NOMO-1 treated with dmso at 0.1 percent for 144 hours (cell line): Measurements from ENCODE around the gene TIMM23B.
A peak's percentile ranks its signal among the peaks of the same experiment; 100 is the strongest.
"Not testable (repeated sequence)": the region's sequence is repeated elsewhere in the genome, so short reads cannot be mapped to it uniquely, and the experiment has no call there.

Source experiments
- DNase-seq: peaks from one replicate; lab custom pipeline; 2025; ENCODE audit not compliant: unreplicated experiment; lab: John Stamatoyannopoulos, UW

TIMM23B gene, protein sequence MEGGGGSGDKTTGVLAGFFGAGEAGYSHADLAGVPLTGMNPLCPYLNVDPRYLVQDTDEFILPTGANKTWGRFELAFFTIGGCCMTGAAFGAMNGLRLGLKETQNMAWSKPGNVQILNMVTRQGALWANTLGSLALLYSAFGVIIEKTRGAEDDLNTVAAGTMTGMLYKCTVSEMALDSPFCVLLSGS

DNA sequence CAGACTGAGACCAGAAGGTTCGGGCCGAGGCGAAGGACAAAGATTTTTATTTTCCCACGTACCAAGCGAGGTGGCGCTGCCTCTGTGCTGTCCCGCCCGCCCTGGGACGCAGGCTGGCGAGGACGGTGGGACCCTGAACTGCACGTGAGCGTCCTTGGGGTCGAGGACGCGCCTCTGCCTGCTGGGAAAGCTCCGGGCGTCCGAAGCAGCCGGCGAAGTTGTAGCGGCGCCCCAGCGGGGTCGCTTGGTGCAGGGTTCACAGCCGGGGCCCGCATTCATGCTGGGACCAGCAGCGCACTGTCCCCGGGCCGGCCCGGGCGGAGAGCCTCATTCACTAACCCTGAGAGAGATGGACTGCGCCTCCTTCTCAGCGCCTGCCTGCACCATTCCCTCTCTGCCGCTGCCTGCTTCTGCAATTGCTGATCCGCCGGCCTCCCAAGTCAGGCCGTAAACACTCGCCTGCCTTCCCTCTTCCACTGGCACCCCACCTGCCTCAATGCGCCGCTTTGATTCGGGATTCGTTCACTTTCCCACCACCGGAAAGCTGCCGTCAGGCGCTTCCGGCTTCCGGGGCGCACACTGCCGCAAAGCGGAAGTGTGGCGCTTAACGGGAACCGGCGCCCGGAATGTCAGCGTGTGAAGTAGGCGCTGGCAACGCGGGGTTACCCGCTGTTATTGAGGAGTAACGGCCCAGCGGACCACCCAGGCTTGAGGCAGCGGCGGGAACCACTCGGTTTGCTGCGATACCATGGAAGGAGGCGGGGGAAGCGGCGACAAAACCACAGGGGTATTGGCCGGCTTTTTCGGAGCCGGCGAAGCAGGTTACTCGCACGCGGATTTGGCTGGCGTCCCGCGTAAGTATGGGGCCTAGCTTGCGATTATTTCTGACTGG lies at the start of gene TIMM23B, which contains the start of gene PARG:
Gene TIMM23B, plus strand, starts transcription at position 607 of the 892 bp plus-strand sequence. Its CDS starts 142 bp downstream, at position 749.
Gene PARG, minus strand, starts transcription at position 581 of the 892 bp plus-strand sequence. Its CDS starts 302 bp downstream, at position 279.
- DNase-seq, result peak; percentile 64

DNA sequence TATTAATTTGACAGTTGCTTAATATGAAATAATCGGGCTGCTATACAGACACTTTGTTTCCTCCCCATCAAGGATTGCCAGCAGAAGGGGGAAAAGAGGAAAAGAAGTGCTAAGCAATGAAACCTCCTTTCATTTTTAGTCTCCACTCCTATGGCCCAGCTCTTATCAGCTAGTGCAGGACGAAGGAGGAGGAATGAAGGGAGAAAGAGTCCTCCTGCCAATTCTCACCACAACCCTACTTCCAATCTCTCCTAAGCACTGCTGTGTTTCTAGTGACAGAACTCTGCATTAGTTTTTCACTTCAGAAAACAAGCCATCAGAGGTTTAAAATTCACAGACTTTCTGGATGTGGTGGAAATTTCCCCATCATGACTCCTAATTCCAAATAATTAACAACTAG lies 41.9 kb upstream of the TIMM23B start:
- not testable (repeated sequence) for DNase-seq

DNA sequence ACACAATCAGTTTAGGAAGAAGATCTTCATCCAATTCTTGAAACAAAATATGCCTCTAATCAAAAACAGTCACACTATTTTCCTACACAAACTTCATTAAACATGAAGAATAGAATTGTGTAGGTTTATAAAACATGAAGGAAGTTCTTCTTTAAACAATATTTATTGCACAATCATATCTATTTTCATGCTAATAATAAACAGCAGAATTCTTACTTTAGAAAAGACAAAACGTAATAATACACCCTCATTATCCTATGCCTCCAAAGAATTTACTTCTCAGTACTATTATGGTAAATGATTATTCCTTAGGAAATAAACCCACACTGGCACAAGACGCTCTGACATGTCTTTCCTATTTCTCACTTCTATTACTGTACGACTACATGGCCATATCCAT lies 41.4 kb upstream of the TIMM23B start:
- DNase-seq, result not testable (repeated sequence)

DNA sequence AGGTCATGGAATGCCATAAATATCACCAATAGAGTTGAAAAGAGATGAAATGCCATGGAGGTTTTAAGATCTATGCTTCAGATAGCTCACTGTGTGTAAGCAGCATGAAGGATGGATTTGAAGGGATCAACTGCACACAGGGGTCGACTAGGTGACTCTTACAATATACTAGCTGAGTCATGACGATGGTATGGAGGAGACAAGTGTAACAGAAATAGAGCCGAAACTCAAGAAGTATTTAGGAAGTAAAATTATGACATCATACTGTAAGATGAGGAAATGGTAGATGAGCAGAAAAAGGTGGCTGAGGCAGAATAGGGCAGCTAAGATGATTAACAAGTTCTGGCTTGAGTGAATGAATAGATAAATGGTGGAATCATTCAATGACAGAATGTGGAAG lies 38.0 kb upstream of the TIMM23B start:
- not testable (repeated sequence) for DNase-seq

DNA sequence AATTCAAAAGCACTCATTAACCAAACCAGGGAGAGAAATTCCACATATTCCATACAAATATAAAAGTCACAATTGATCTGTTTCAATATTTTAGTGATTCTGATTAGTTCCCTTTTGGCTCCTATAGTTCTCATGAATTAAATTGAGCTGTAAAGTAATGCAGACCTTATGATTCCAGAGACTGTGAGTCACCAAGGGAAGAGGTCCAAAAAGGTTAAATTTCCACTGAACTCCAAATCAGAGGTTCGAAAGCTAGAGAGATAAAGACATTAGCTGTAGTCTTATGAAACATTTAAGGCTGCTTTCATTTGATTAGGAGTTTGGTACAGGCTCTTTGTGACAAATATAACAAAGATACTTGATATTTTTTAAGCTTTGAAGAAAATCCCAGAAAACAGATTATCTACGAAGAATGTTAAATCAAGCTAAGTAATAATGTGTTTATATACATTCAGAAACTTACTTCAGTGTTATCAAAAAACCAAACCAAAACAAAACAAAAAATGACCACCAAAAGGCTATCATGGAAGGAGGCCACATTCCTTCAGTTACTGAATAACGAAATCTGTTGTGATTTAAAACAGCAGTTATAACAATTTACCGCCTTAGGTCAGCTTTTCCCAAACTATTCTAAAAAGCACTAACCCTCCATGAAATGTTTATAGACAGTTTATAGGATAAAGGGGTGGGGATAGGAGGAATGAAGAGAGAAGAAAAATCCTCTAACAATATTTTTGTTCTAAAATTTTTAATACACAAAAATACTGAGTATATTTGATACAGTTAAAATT lies 33.4 kb upstream of the TIMM23B start:
- DNase-seq, result not testable (repeated sequence)

DNA sequence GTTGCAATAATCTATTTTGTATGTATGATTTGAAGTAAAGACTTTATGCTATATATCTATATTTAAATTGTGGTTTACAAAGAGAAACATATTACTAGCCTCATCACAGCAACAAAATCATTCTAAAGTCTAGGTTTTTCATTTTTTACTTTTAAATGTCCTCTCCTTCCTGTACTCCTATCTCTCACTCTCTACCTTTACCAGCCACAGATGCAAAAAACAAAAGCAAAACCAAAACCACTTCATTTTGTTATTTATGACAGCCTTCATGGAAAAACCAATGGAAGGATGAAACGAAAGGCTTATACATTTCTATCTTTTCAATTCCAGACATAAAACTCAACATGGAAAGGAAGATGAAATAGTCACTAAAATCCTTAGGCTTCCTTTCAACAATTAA lies 31.6 kb upstream of the TIMM23B start:
- DNase-seq, result not testable (repeated sequence)

DNA sequence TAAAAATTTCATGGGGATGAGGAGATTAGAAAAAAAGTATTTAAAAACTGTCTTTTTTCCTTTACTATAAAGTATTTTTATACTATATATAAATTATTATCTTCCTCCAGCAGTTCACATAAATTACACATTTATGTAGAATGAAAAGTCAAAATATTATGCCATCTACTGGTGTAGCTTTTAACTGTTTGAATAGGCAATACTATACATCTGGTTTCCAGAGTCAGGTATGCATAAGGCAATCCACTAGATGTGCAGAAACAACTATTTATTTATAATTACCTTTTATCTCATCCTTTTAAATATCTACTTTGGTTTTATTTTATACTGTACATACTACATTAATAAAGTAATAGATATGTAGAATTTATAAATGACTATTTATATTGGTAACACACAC lies 25.4 kb upstream of the TIMM23B start:
- DNase-seq, result not testable (repeated sequence)

DNA sequence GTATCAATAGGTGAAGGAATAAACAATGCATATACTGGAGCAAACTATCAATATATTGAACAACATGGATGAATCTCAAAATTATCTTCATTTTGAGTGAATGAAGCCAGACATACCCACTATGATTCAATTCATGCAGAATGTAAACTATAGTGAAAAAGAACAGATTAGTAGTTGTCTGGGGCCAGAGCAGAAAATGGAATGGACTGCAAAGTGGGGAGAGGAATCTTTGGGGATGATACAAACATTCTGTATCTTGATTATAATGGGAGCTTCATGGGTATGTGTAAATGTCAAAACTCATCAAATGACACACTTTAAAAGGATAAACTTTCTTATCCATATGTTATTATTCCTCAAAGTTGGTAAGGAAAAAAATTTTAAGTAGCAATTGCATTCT lies 23.9 kb upstream of the TIMM23B start:
- DNase-seq, result not testable (repeated sequence)

DNA sequence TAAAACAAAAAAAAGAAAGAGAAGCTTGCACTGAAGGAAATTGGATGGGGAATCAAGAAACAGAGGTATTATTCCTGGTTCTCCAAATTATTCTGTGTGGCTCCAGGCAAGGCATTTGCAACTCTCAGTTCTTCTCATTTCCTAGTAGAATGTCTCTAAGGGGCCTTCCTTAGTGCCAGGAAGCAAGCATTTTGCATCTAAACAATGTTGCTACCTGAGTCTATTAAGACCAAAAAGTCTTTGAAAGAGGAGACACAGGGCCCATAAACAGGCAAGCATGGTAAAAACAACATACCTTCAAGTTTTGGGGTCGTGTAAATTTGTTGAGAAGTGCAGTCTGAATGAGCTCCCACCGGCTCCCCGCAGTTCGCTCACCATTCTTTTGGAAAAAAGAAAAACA lies 19.8 kb upstream of the TIMM23B start:
- not testable (repeated sequence) for DNase-seq

DNA sequence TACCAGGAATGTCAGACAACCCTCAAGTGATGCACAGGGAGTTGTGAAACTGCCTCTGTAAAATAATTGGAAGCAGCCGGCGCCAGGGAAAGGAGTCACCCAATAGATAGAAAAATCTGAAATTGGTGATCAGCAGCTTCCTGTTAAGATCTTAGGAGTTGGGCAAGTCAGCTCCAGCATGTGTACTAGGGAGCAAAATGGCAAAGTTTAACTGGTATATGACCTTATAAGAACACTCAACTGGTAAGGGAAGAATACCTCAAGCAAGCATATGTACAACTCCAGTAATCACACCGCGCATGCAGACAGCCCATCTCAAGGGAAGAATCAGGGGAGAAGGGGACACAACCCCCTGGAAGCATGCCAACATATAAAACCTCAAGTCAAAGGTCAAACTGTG lies 18.3 kb upstream of the TIMM23B start:
- not testable (repeated sequence) for DNase-seq

DNA sequence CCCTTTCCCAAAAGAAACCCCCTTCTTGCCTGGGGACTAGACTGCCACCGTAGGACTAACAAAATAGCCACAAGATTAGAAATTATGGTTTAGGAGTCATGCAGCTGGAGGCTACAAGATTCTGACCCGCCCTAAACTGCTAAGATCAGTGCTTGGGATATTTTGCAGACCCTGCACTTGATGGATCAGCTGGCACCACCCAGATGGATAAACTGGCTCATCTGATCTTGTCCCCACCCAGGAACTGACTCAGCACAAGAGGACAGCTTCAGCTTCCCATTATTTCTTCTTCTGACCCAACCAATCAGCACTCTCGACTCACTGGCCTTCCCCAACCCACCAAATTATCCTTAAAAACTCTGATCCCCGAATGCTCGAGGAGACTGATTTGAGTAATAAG lies 10.6 kb upstream of the TIMM23B start:
- not testable (repeated sequence) for DNase-seq

DNA sequence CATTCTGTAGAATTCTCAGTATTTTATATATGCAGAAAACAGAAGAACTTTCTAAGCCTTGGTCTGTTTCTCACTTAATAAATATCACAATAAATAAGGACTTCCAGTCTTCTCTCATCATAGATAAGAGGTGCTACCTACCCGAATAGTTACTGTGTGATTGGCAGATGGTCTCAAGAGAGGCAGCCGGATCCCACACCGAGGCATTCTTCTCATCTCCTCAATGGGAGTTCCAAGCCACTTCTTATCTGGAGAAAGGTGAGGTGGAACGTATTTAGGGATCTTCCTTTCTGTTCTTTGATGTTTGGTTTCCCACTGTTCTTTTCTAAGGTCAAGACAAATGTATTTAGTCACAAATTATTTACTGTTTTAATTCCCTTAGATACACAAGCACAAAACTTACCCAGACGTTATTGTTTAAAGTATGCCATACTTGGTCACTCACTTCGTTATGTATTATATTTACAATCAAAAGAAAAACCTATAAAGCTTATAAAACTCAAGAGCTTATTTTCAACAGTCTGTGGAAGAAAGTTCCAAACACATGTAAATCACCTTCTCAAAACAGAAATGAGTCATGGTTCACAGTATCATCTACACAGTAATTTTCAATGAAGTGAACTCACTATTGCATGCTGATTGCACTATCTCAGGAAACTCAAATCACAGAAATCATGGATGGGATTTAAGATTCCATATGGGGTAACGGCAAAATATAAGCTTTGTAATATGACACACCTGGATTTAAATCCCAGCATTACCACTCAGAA lies 9.7 kb upstream of the TIMM23B start:
- DNase-seq, result not testable (repeated sequence)

DNA sequence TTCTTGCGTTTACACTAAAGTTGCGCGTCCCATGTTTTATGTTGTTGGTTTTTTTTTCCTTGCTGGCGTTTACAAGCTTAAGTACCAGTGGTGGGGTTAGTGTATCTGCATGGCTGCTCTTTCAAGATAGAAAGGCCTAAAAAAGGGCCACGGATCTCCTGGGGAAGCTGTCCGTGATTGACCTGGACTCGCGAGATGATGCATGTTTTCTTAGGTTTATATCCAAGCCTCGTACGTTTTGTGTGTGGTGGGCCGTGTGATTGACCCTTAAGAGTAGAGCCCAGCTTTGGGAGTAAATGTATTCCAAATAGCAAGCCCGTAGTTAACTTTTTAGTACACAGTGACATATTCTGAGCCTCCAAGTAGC lies 469 bp downstream of the TIMM23B start:
- DNase-seq, result not testable (repeated sequence)

DNA sequence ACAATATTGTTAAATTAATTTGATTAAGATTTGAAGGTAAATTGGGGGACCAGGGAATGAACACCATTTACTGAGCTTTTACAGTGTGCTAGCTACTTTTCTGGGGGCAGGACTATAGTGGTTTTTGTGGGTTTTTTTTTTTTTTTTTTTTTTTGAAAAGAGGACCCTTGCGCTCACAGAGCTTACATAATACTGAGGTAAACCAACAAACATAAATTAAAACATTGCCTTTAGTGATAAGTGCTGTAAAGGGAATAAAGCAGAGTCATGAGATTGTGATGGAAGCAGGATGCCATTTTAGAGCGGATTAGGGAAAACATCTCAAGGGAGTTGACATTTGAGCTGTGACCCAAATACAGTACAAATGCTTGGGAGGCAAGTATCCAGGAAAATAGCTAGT lies 1.8 kb downstream of the TIMM23B start:
- DNase-seq, result not testable (repeated sequence)

DNA sequence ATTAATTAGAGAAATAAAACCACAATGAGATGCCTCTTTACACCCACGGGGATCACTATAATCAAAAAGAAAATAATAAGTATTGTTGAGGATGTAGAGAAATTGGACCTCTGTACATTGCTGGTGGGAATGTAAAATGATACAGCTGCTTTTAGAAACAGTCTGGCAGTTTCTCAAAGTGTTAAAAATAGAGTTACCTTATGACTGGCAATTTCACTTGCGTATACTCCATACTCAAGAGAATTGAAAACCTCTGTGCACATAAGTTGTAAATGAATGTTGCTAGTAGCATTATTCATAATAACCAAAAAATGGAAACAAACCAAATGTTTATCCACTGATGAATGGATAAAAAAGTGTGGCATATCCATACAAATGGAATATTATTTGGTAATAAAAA lies 6.3 kb downstream of the TIMM23B start:
- DNase-seq, result not testable (repeated sequence)

DNA sequence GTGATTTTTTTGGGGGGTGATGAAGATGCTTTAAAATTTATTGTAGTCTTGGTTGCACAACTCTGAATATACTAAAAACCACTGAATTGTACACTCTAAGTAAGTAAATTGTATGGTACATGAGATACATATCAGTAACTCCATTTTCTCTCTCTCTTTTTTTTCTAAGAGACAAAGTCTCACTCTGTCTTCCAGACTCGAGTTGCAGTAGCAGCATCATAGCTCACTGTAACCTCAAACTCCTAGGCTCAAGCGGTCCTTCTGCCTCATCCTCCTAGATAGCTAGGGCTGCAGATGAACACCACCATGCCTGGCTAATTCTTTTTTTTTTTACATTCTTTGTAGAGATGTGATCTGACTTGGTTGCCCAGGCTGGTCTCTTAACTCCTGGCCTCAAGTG lies 6.9 kb downstream of the TIMM23B start:
- DNase-seq, result not testable (repeated sequence)

DNA sequence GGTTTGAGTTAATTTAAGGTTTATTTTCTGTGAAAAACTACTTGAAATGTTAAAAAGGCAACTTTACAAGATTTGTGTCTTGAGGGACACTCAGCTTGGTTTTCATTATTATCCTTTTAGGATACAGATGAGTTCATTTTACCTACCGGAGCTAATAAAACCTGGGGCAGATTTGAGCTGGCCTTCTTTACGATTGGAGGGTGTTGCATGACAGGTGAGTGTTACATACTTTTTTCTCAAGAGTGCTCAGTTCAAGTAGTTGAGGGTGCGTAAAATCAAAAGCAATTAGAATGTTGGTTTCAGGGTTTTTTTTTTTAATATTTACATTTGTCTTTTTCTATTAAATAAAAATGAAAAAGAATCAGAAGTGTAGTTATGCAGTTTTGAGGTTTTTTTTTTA lies 10.2 kb downstream of the TIMM23B start:
- DNase-seq, result not testable (repeated sequence)

DNA sequence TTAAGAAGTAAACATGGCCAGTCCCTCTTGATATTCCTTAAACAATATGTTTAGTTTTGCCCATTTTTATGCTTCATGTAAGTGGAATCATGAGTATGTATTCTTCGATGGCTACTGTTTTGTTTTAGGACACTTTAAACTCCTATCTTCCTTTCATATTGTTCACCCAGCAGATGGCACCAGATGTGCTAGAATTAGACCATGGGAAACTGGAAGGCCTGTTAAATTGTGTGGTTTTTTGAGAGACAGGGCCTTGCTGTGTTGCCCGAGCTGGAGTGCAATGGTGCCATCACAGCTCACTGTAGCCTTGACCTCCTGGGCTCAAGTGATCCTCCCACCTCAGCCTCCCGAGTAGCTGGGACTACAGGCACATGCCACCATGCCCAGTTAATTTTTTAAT lies 11.3 kb downstream of the TIMM23B start:
- not testable (repeated sequence) for DNase-seq

DNA sequence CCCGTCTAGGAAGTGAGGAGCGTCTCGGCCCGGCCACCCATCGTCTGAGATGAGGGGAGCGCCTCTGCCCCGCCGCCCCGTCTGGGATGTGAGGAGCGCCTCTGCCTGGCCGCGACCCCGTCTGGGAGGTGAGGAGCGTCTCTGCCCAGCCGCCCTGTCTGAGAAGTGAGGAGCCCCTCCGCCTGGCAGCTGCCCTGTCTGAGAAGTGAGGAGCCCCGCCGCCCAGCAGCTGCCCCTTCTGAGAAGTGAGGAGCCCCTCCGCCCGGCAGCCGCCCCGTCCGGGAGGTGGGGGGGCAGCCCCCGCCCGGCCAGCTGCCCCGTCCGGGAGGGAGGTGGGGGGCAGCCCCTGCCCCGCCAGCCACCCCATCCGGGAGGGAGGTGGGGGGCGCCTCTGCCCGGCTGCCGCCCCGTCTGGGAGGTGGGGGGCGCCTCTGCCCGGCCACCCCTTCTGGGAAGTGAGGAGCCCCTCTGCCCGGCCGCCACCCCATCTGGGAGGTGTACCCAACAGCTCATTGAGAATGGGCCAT lies 28.5 kb downstream of the TIMM23B start:
- DNase-seq, result not testable (repeated sequence)

DNA sequence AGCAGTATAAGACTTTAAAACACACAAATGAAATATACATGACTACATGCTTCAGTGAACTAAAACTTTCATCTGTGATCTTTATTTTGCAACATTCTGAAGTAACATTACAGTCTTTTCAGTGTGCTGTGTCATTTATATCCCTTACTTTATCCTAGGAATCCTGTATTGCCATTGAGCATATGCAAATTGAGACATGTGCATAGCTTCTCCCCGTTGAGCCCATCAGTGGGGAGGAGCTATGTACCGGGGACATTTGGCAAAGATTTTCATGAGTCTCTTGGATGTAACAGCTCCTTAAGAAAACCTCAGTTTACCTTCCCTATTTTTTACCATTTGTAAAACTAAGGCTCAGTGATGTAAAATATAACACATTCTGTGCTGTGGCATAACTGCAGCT lies 29.6 kb downstream of the TIMM23B start:
- DNase-seq, result not testable (repeated sequence)
